Right lobe of liver (tissue), 4 donors: ENCODE data around the gene GALNT3.

Experiments
- POLR2A ChIP-seq: fragments of 450-650 bp; IDR thresholded peaks from one replicate; pipeline ENCODE4 v1.6.1; 2017; ENCODE audit warnings: antibody characterized with exemption, mild to moderate bottlenecking
- TF ChIP-seq, protein P1 (sequence below), 4 donors: fragments of 200-600 bp in 3 of 4; fragments of 450-650 bp in 1 of 4; IDR thresholded peaks; one replicate each; pipeline versions ENCODE4 v1.5.1 to v1.8.0; 2016 to 2022; ENCODE audit warnings: antibody characterized with exemption in 4 of 4, mild to moderate bottlenecking in 2 of 4
- donor health status: DM: no; HTN: no; CAD: no.
- donor health status: DM: no; HTN: no; CAD: no.
- donor health status: DM: no; HTN: yes; CAD: no.

DNA sequence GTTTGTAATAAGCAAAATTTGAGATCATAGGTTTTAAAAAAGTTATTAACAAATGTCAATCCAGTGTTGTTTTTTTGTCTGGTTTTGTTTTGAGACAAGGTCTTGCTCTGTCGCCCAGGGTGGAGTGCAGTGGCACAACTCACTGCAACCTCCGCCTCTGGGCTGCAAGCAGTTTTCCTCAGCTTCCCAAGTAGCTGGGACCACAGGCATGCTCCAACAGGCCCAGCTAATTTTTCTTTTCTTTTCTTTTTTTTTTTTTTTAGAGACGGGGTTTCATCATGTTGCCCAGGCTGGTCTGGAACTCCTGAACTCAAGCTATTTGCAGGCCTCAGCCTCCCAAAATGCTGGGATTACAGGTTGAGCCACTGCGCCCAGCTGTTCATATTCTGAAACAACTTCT is 31.3 kb downstream of the GALNT3 start:
- TF ChIP-seq, protein P1, sequence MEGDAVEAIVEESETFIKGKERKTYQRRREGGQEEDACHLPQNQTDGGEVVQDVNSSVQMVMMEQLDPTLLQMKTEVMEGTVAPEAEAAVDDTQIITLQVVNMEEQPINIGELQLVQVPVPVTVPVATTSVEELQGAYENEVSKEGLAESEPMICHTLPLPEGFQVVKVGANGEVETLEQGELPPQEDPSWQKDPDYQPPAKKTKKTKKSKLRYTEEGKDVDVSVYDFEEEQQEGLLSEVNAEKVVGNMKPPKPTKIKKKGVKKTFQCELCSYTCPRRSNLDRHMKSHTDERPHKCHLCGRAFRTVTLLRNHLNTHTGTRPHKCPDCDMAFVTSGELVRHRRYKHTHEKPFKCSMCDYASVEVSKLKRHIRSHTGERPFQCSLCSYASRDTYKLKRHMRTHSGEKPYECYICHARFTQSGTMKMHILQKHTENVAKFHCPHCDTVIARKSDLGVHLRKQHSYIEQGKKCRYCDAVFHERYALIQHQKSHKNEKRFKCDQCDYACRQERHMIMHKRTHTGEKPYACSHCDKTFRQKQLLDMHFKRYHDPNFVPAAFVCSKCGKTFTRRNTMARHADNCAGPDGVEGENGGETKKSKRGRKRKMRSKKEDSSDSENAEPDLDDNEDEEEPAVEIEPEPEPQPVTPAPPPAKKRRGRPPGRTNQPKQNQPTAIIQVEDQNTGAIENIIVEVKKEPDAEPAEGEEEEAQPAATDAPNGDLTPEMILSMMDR (IDR thresholded peaks at IDR 0.05): no peak
- TF ChIP-seq POLR2A: no peak
